Muscle layer of colon (tissue), 2 donors: ENCODE measurements around the gene CRTC3.

Source experiments
- H3K27ac ChIP-seq: one replicate; pipeline ENCODE4 v1.7.0; 2013; ENCODE audit warnings: low read depth, mild to moderate bottlenecking, low read length, moderate library complexity
- H3K27me3 ChIP-seq, 2 donors: one replicate each; pipeline ENCODE4 v1.7.0; 2013; ENCODE audit warnings: low read length in 2 of 2, mild to moderate bottlenecking in 2 of 2; ENCODE audit not compliant: insufficient read depth in 2 of 2, control insufficient read depth in 1 of 2
- H3K36me3 ChIP-seq: one replicate; pipeline ENCODE4 v1.7.0; 2013; ENCODE audit warnings: mild to moderate bottlenecking, low read length; ENCODE audit not compliant: insufficient read depth
- H3K4me1 ChIP-seq: one replicate; pipeline ENCODE4 v1.7.0; 2013; ENCODE audit warnings: mild to moderate bottlenecking, low read length; ENCODE audit not compliant: insufficient read depth
- H3K4me3 ChIP-seq, 2 donors: one replicate each; pipeline ENCODE4 v1.7.0; 2013; ENCODE audit warnings: low read length in 2 of 2, low read depth in 1 of 2, mild to moderate bottlenecking in 1 of 2, moderate library complexity in 1 of 2
- H3K9ac ChIP-seq: one replicate; pipeline ENCODE4 v1.7.0; 2013; ENCODE audit warnings: low read length
- H3K9me3 ChIP-seq: one replicate; pipeline ENCODE4 v1.7.0; 2013; ENCODE audit warnings: mild to moderate bottlenecking, low read length
- donor health status: abdominal sarcoma.
- donor health status: Adenocarcinoma of cecum.

Gene CRTC3

GRCh38 chr15:90596943-90597342 is 67.2 kb downstream of the CRTC3 start:
- no peaks in the 10 kb centered on the region for H3K9me3 ChIP-seq
- H3K27me3 ChIP-seq: no peaks in the 10 kb centered on the region
- peak overlapping the region; percentile 35 for H3K27ac ChIP-seq
- H3K9ac ChIP-seq: no peak overlapping the region
- peaks cover 35% of the 10 kb centered on the region for H3K4me1 ChIP-seq
- no peak overlapping the region for H3K4me3 ChIP-seq
- H3K36me3 ChIP-seq: peaks cover 13% of the 10 kb centered on the region

- Histone ChIP-seq H3K9me3 (no peaks in the 10 kb centered on the region), H3K4me3 (no peak overlapping the region), H3K27ac (no peak overlapping the region), H3K27me3 (no peaks in the 10 kb centered on the region), H3K4me1 (peaks cover 35% of the 10 kb centered on the region), H3K9ac (no peak overlapping the region), H3K36me3 (peaks cover 16% of the 10 kb centered on the region)
Observed at GRCh38 chr15:90597577-90597976, 67.9 kb downstream of the CRTC3 start.

GRCh38 chr15:90598031-90598577 is 68.4 kb downstream of the CRTC3 start:
- H3K4me1 ChIP-seq: peaks cover 35% of the 10 kb centered on the region
- H3K36me3 ChIP-seq: peaks cover 18% of the 10 kb centered on the region
- no peak overlapping the region for H3K27ac ChIP-seq
- no peak overlapping the region for H3K4me3 ChIP-seq
- no peak overlapping the region for H3K9ac ChIP-seq
- H3K9me3 ChIP-seq: no peaks in the 10 kb centered on the region
- no peaks in the 10 kb centered on the region for H3K27me3 ChIP-seq

- Histone ChIP-seq H3K4me3 (no peak overlapping the region), H3K27ac (no peak overlapping the region), H3K9me3 (no peaks in the 10 kb centered on the region), H3K27me3 (no peaks in the 10 kb centered on the region), H3K9ac (no peak overlapping the region), H3K36me3 (peaks cover 18% of the 10 kb centered on the region), H3K4me1 (peaks cover 35% of the 10 kb centered on the region)
Observed at GRCh38 chr15:90598679-90599078, 69.0 kb downstream of the CRTC3 start.

- peak overlapping the region; percentile 6 for H3K27ac ChIP-seq
- no peaks in the 10 kb centered on the region for H3K9me3 ChIP-seq
- peaks cover 35% of the 10 kb centered on the region for H3K4me1 ChIP-seq
Observed at GRCh38 chr15:90599116-90599515, 69.4 kb downstream of the CRTC3 start.

GRCh38 chr15:90599644-90600043 is 69.9 kb downstream of the CRTC3 start:
- H3K27me3 ChIP-seq: no peaks in the 10 kb centered on the region
- no peak overlapping the region for H3K9ac ChIP-seq
- H3K4me1 ChIP-seq: peaks cover 33% of the 10 kb centered on the region
- H3K36me3 ChIP-seq: peaks cover 25% of the 10 kb centered on the region
- H3K4me3 ChIP-seq: no peak overlapping the region
- no peaks in the 10 kb centered on the region for H3K9me3 ChIP-seq
- H3K27ac ChIP-seq: no peak overlapping the region

More at GRCh38 chr15:90599116-90599515, 69.4 kb downstream of the CRTC3 start:
- Histone ChIP-seq H3K4me3 (no peak overlapping the region), H3K9ac (no peak overlapping the region), H3K27me3 (no peaks in the 10 kb centered on the region), H3K36me3 (peaks cover 20% of the 10 kb centered on the region)

- peaks cover 25% of the 10 kb centered on the region for H3K36me3 ChIP-seq
- no peak overlapping the region for H3K27ac ChIP-seq
Observed at GRCh38 chr15:90600954-90601353, 71.2 kb downstream of the CRTC3 start.

GRCh38 chr15:90603893-90604292 is 74.2 kb downstream of the CRTC3 start:
- Histone ChIP-seq H3K9me3 (no peaks in the 10 kb centered on the region), H3K36me3 (peaks cover 43% of the 10 kb centered on the region), H3K4me1 (peaks cover 11% of the 10 kb centered on the region), H3K27me3 (no peaks in the 10 kb centered on the region), H3K9ac (no peak overlapping the region), H3K27ac (no peak overlapping the region), H3K4me3 (no peak overlapping the region)

More at GRCh38 chr15:90600954-90601353, 71.2 kb downstream of the CRTC3 start:
- Histone ChIP-seq H3K4me3 (no peak overlapping the region), H3K27me3 (no peaks in the 10 kb centered on the region), H3K9me3 (no peaks in the 10 kb centered on the region), H3K4me1 (peaks cover 30% of the 10 kb centered on the region), H3K9ac (no peak overlapping the region)

- H3K27me3 ChIP-seq: no peaks in the 10 kb centered on the region
- H3K27ac ChIP-seq: no peak overlapping the region
- H3K9me3 ChIP-seq: no peaks in the 10 kb centered on the region
- H3K9ac ChIP-seq: no peak overlapping the region
- peaks cover 33% of the 10 kb centered on the region for H3K36me3 ChIP-seq
- peaks cover 32% of the 10 kb centered on the region for H3K4me1 ChIP-seq
- no peak overlapping the region for H3K4me3 ChIP-seq
Observed at GRCh38 chr15:90606641-90607040, 76.9 kb downstream of the CRTC3 start.

- H3K27ac ChIP-seq: peak overlapping the region; percentile 12
- H3K9me3 ChIP-seq: no peaks in the 10 kb centered on the region
- peaks cover 32% of the 10 kb centered on the region for H3K4me1 ChIP-seq
- H3K4me3 ChIP-seq: no peak overlapping the region
- peaks cover 33% of the 10 kb centered on the region for H3K36me3 ChIP-seq
- H3K9ac ChIP-seq: no peak overlapping the region
- H3K27me3 ChIP-seq: no peaks in the 10 kb centered on the region
Observed at GRCh38 chr15:90607361-90607760, 77.6 kb downstream of the CRTC3 start.

- Histone ChIP-seq H3K4me1 (peaks cover 32% of the 10 kb centered on the region), H3K4me3 (peak overlapping the region in 1 of 2 donors; percentile 10), H3K9ac (peak overlapping the region; percentile 12), H3K9me3 (no peaks in the 10 kb centered on the region), H3K36me3 (peaks cover 28% of the 10 kb centered on the region), H3K27ac (peak overlapping the region; percentile 79), H3K27me3 (no peaks in the 10 kb centered on the region)
Observed at GRCh38 chr15:90609242-90610180, 79.8 kb downstream of the CRTC3 start.
